ENCODE data around the gene PDE8A. TPM values are rescaled to one million over a fixed set of nuclear protein-coding genes. Genes with fewer than 3 reads are reported as not detected.
A peak's percentile ranks its signal among the peaks of the same experiment; 100 is the strongest.
"Not testable (repeated sequence)": the region's sequence is repeated elsewhere in the genome, so short reads cannot be mapped to it uniquely, and the experiment has no call there.

PDE8A gene
- total RNA-seq, 1 experiment from 2014 or later, result 44.2 TPM

GRCh38 chr15:84985158-84985557 lies 3.5 kb downstream of the PDE8A start:
- Histone ChIP-seq H3K4me3 (ENCODE audit: low read length) (peak overlapping the region; percentile 92; the same call in 1 of the 2 replicates), H3K9me3 (ENCODE audit: low read length) (no peaks in the 10 kb centered on the region), H3K9ac (ENCODE audit: low read length) (no peak overlapping the region), H3K27me3 (ENCODE audit: low read length) (no peaks in the 10 kb centered on the region), H3K4me2 (ENCODE audit: low read length) (peak overlapping the region; percentile 81), H3K79me2 (ENCODE audit: low read length) (peaks cover 85% of the 10 kb centered on the region), H3K4me1 (ENCODE audit: insufficient read depth, low read length) (peaks cover 19% of the 10 kb centered on the region), H3K9me2 (replicated peaks; ENCODE audit: low read length) (no peaks in the 10 kb centered on the region), H4K20me1 (ENCODE audit: low read length) (peaks cover 40% of the 10 kb centered on the region), H3K36me3 (ENCODE audit: low read depth, low read length) (no peaks in the 10 kb centered on the region), H3K27ac (ENCODE audit: low read length) (no peak overlapping the region), H2AFZ (ENCODE audit: low read length) (no peak overlapping the region), H3F3A (ENCODE audit: low read length, unreplicated experiment) (no peaks in the 10 kb centered on the region)
- no TSS peak for BruUV-seq (replicated peaks)
- CTCF ChIA-PET, result no interaction called here
- POLR2A ChIA-PET (ENCODE audit: unreplicated experiment), result no interaction called here
- ATAC-seq (no peak), DNase-seq (no peak)
- TF ChIP-seq EZH2 (IDR thresholded peaks at IDR 0.05; ENCODE audit: low read length, unreplicated experiment) (no peak), EZH2phosphoT487 (IDR thresholded peaks at IDR 0.05; ENCODE audit: borderline replicate concordance, low read length) (no peak), CTCF (conservative IDR thresholded peaks at IDR 0.05; ENCODE audit: low read depth, low read length) (no peak)
- intact Hi-C loops (cut with micrococcal nuclease), result no loop called here

GRCh38 chr15:84987351-84987750 lies 5.7 kb downstream of the PDE8A start:
- intact Hi-C loops (cut with micrococcal nuclease); CTCF ChIA-PET; H3K9me2 ChIP-seq (replicated peaks; ENCODE audit: low read length); H2AFZ ChIP-seq (ENCODE audit: low read length); H3K9me3 ChIP-seq (ENCODE audit: low read length); BruUV-seq (replicated peaks); POLR2A ChIA-PET (ENCODE audit: unreplicated experiment); H3K36me3 ChIP-seq (ENCODE audit: low read depth, low read length); H3K9ac ChIP-seq (ENCODE audit: low read length); H3K4me3 ChIP-seq (ENCODE audit: low read length); DNase-seq; H3F3A ChIP-seq (ENCODE audit: low read length, unreplicated experiment); H3K27me3 ChIP-seq (ENCODE audit: low read length); ATAC-seq; H3K27ac ChIP-seq (ENCODE audit: low read length); H3K4me2 ChIP-seq (ENCODE audit: low read length): not testable (repeated sequence)
- Histone ChIP-seq H3K4me1 (ENCODE audit: insufficient read depth, low read length) (peaks cover 30% of the 10 kb centered on the region), H3K79me2 (ENCODE audit: low read length) (peaks cover 99% of the 10 kb centered on the region), H4K20me1 (ENCODE audit: low read length) (peaks cover 40% of the 10 kb centered on the region)

GRCh38 chr15:84987949-84988624 lies 6.4 kb downstream of the PDE8A start:
- Histone ChIP-seq H3K4me2 (ENCODE audit: low read length) (no peak overlapping the region), H3K4me1 (ENCODE audit: insufficient read depth, low read length) (peaks cover 35% of the 10 kb centered on the region), H3F3A (ENCODE audit: low read length, unreplicated experiment) (peaks cover 8% of the 10 kb centered on the region), H3K79me2 (ENCODE audit: low read length) (peaks cover 97% of the 10 kb centered on the region), H3K27me3 (ENCODE audit: low read length) (no peaks in the 10 kb centered on the region), H3K4me3 (ENCODE audit: low read length) (no peak overlapping the region), H3K9me3 (ENCODE audit: low read length) (no peaks in the 10 kb centered on the region), H2AFZ (ENCODE audit: low read length) (no peak overlapping the region), H3K27ac (ENCODE audit: low read length) (no peak overlapping the region), H4K20me1 (ENCODE audit: low read length) (peaks cover 34% of the 10 kb centered on the region), H3K36me3 (ENCODE audit: low read depth, low read length) (no peaks in the 10 kb centered on the region), H3K9me2 (replicated peaks; ENCODE audit: low read length) (no peaks in the 10 kb centered on the region), H3K9ac (ENCODE audit: low read length) (no peak overlapping the region)
- BruUV-seq (replicated peaks), result no TSS peak
- DNase-seq (no peak), ATAC-seq (no peak)
- CTCF ChIA-PET, result no interaction called here
- POLR2A ChIA-PET (ENCODE audit: unreplicated experiment), result no interaction called here
- intact Hi-C loops (cut with micrococcal nuclease), result no loop called here
- TF ChIP-seq EZH2 (IDR thresholded peaks at IDR 0.05; ENCODE audit: low read length, unreplicated experiment), result no peak
- no peak for TF ChIP-seq EZH2phosphoT487 (IDR thresholded peaks at IDR 0.05; ENCODE audit: borderline replicate concordance, low read length)
- no peak for TF ChIP-seq CTCF (conservative IDR thresholded peaks at IDR 0.05; ENCODE audit: low read depth, low read length)

All from PC-3 (cell line).